GM12864 (cell line): ENCODE data around the gene TH.

Experiments
- DNase-seq: peaks from one replicate; pipeline ENCODE4 v3.0.0-alpha.2; 2011; ENCODE audit warnings: low read depth
- H3K4me3 ChIP-seq: 2 replicates; pipeline ENCODE4 v1.5.1; 2011; ENCODE audit warnings: mild to moderate bottlenecking, low read depth, low read length, control low read depth
- TF ChIP-seq, protein P1 (sequence below): IDR thresholded peaks from 2 replicates; pipeline ENCODE4 v1.5.1; 2011; ENCODE audit warnings: low read depth, mild to moderate bottlenecking, moderate library complexity, low read length, control low read depth, inconsistent platforms; ENCODE audit errors: missing control alignments

Gene TH

DNA sequence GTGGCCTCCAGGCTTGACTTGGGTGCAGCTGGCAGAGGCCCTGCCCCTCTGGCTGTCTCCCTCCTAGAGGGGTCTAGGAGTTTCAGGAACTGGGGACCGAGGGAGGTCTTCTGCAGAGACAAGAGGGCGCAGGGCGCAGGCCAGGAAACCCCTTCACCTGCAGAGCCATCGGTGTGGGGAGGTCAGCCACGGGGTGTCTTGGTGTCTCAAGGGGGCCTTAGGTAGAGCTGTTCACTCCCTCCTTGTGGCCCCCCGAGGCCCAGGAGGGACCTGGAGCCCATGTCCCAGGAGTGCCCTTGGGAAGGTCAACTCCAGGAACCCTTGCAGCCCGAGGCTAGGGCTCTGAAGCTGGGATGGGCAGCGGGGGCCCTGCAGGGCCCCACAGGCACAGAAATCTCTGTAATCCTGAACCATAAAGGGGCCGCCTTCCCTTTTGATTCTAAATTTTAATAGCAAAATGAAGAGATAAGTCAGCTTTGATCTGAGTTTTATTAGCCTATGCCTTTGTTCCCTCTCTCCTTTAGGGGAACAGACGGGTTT lies 31.4 kb upstream of the TH start:
- DNase-seq: no peak
- H3K4me3 ChIP-seq: no peak overlapping the region
- TF ChIP-seq, protein P1, sequence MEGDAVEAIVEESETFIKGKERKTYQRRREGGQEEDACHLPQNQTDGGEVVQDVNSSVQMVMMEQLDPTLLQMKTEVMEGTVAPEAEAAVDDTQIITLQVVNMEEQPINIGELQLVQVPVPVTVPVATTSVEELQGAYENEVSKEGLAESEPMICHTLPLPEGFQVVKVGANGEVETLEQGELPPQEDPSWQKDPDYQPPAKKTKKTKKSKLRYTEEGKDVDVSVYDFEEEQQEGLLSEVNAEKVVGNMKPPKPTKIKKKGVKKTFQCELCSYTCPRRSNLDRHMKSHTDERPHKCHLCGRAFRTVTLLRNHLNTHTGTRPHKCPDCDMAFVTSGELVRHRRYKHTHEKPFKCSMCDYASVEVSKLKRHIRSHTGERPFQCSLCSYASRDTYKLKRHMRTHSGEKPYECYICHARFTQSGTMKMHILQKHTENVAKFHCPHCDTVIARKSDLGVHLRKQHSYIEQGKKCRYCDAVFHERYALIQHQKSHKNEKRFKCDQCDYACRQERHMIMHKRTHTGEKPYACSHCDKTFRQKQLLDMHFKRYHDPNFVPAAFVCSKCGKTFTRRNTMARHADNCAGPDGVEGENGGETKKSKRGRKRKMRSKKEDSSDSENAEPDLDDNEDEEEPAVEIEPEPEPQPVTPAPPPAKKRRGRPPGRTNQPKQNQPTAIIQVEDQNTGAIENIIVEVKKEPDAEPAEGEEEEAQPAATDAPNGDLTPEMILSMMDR: no peak

DNA sequence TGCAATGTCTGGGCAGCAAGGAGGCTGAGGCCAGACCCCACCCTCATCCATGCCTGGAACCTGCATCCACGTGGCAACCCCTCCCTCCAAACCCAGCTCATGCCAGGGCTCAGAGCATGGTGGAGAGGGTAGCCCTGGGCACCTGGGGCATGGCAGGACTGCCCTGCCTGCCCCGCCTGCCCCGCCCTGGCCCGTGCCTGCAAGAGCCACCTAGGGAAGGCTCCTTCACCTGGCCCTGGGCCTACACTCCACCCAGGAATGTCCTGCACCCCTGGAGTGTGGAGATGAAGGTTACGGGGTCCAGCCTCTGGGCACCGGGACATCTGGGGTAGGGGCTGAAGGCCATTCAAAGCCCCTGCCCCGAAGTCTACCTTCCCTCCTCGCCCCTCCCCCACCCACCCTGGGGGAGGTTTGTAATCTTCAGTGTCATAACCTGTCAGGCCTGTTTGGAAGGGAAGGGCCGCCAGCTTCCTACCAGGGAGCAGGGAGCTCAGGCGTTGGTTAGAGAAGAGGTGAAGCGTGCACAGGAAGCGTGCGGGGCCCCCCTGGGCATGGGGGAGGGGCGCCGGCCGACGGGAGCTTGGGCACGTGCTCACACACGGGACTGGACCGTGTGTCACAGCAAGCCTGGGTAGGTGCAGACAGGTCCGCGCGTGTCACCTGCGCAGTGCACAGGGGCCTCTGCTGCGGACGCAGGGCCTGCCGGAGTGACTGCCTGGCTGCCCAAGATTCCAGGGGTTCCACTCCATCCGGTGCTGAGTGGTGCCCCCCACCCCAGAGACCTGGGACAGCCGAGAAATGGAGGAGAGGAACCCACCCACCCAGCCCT lies 30.7 kb upstream of the TH start:
- no peak for DNase-seq
- no peak overlapping the region for H3K4me3 ChIP-seq
- TF ChIP-seq, protein P1: no peak

DNA sequence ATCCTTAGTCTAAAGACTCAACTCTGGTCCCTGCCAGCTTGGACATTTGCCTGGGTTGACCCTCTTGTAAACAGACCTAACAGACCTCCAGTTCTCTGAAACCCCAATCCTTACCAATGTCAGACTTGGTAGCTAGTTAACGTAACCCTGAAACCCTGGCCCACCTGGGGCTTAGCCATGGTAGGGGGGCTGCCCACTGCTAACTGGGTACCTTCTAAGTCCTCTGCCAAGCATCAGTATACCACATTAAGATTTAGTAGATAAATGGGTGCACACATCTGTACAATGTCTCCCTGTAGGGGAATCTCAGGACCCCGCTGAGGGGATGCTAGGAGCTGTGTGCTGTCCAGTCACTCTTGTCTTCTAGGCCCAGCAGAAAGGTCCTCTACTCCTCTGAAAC lies 29.9 kb upstream of the TH start:
- DNase-seq: no peak
- TF ChIP-seq, protein P1: no peak
- H3K4me3 ChIP-seq: no peak overlapping the region

DNA sequence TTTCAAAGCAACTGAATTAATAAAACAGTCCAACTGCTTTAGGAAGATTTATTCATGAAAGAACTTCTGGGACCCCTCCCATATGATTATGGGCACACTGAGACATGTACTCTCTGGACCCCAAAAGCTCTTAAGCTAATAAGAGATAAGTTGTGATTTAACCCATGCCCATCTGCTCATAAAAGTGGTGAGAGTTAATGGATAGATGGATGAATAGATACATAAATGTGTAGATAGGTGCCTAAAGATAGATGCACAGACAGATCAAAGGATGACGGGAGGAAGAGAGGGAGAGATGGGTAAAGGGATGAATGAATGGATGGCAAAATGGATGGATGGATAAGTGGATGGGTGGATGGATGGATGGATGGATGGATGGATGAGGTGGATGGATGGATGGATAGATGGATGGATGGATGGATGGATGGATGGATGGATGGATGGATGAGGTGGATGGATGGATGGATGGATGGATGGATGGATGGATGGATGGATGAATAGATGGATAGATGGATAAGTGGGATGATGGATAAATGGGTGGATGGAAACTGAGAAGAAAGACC lies 29.4 kb upstream of the TH start:
- TF ChIP-seq, protein P1: no peak
- H3K4me3 ChIP-seq: no peak overlapping the region
- DNase-seq: no peak

DNA sequence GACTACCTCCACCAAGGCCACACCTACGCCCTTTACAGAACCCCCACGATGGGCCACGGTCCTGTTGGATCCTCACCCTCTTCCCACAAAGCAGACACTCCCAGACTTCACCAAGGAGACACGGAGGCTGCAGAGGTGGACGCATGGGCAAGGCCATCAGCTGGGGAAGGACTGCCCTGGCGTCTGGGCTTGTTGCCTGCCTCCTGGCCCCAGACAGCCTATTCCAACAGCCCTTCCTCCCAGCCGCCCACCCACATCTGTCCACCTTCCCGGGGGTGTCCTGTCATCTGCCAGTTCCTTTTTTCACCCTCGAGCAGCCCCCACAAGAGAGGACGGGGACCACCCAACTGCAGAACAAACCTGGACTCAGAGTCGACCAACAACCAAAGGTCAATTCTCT lies 28.9 kb upstream of the TH start:
- no peak overlapping the region for H3K4me3 ChIP-seq
- TF ChIP-seq, protein P1: no peak
- DNase-seq: no peak

DNA sequence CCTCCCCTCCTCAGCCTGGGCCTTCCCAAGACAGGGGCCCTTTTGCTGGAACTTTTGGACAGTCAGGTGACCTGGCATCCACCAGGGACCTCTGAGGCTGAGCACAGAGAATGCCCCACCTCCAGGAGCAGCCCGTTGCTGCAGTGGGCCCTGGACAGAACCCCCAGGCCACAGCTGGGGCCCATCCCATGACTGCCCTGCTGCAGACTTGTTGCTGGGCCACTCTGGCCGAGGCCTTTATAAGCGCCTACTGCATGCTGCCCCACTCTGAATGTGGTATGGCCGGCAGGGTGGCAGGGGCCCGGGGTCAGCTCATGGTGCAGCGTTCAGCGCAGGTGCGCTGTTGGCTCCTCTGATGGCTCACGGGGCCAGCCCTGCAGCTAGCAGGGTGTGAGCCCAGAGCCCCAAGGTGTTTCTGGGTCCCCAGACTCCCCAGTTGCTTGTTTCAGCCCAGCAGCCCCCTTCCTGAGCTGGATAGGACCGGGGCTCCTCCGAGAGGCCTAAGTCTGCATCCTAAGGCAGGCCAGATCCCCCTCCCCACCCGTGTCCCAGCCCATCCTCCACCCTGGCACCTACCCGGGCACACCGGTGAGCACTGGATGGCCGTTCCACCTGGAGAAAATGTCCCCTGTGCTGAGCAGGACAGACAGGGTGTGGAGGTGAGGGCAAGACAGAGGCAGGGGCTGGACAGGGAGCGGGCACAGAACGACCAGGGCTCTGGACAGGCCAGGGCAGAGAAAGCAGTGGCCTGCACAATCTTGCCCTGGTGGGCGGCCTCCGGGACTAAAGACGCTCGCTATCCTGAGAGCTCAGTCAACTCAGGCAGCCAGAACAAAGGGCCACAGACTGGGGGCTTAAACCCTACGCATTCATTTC lies 28.1 kb upstream of the TH start:
- H3K4me3 ChIP-seq: no peak overlapping the region
- TF ChIP-seq, protein P1: no peak
- no peak for DNase-seq
